Right lobe of liver (tissue), 4 donors: ENCODE results near the gene GAB1.

Experiments
- CTCF ChIP-seq, 4 donors: fragments of 200-600 bp in 3 of 4; fragments of 450-650 bp in 1 of 4; IDR thresholded peaks; one replicate each; pipeline versions ENCODE4 v1.5.1 to v1.8.0; 2016 to 2022; ENCODE audit warnings: antibody characterized with exemption in 4 of 4, mild to moderate bottlenecking in 2 of 4
- POLR2A ChIP-seq: fragments of 450-650 bp; IDR thresholded peaks from one replicate; pipeline ENCODE4 v1.6.1; 2017; ENCODE audit warnings: antibody characterized with exemption, mild to moderate bottlenecking
- donor health status: DM: no; HTN: no; CAD: no.
- donor health status: DM: no; HTN: no; CAD: no.
- donor health status: DM: no; HTN: yes; CAD: no.

DNA sequence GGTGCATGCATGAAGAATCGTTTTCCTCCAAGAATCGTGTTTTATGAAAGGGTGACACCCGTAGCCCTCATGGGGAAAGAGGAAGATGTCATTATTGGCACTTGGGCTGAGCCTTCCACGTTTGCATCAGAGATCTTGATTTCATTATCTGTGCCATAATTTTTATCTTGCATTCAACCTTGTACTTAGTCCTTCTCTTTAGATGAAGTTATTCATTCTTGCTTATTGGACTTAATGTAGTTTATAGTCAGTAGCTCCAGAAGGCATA, 66.8 kb downstream of the GAB1 start:
- TF ChIP-seq CTCF (IDR thresholded peaks at IDR 0.05) (no peak), POLR2A (no peak)
